HEK293 (cell line): ENCODE data around the gene TMPRSS7.

Experiments
- CTCF ChIA-PET: fragments of 350-600 bp; formaldehyde crosslinking; extraction: SDS; loops from one replicate; lab custom pipeline; 2021; ENCODE audit warnings: antibody characterized with exemption; lab: Yijun Ruan, JAX
- POLR2A ChIA-PET: fragments of 300-600 bp; formaldehyde crosslinking; extraction: SDS; loops from one replicate; lab custom pipeline; 2020; ENCODE audit warnings: antibody characterized with exemption, inconsistent platforms; lab: Yijun Ruan, JAX
- H3K27ac ChIP-seq: fragments of 200-500 bp; sonication (Bioruptor generic); 2 replicates; pipeline ENCODE4 v1.5.1; 2014; ENCODE audit warnings: low read depth, low read length, control low read depth, inconsistent platforms; ENCODE audit errors: extremely low read depth
- H3K36me3 ChIP-seq, 2 experiments: fragments of 200-500 bp in 1 of 2; sonication (Bioruptor generic) in 1 of 2; 1 replicate in 1 of 2; 2 replicates in 1 of 2; pipeline ENCODE4 v1.5.1; 2014 to 2017; ENCODE audit warnings: inconsistent platforms in 2 of 2, low read length in 2 of 2; ENCODE audit not compliant: control insufficient read depth in 2 of 2, insufficient read depth in 1 of 2
- H3K4me1 ChIP-seq: fragments of 200-500 bp; sonication (Bioruptor generic); 2 replicates; pipeline ENCODE4 v1.5.1; 2014; ENCODE audit warnings: mild to moderate bottlenecking, low read length, inconsistent platforms; ENCODE audit not compliant: control insufficient read depth, insufficient read depth
- H3K4me3 ChIP-seq: 2 replicates; pipeline ENCODE4 v1.5.1; 2011; ENCODE audit warnings: low read depth, mild to moderate bottlenecking, control low read depth, low read length, moderate library complexity
- H3K9me3 ChIP-seq: fragments of 200-500 bp; sonication (Bioruptor generic); 2 replicates; pipeline ENCODE4 v1.5.1; 2014; ENCODE audit warnings: low read depth, low read length, inconsistent platforms; ENCODE audit not compliant: control insufficient read depth, insufficient read depth
- TCF7L2 ChIP-seq: IDR thresholded peaks from 2 replicates; pipeline ENCODE4 v1.6.1; 2011; ENCODE audit warnings: low read depth, mild to moderate bottlenecking, inconsistent platforms, low read length, moderate library complexity, borderline replicate concordance
- TSHZ1 ChIP-seq: fragments of 450-650 bp; formaldehyde crosslinking; IDR thresholded peaks from 2 replicates; pipeline ENCODE4 v1.5.1; 2016; ENCODE audit warnings: missing biosample characterization, missing genetic modification characterization, borderline replicate concordance
- ZBTB20 ChIP-seq: fragments of 450-650 bp; formaldehyde crosslinking; IDR thresholded peaks from 2 replicates; pipeline ENCODE4 v1.5.1; 2016; ENCODE audit warnings: missing biosample characterization, missing genetic modification characterization
- ZNF23 ChIP-seq: fragments of 450-650 bp; formaldehyde crosslinking; IDR thresholded peaks from 2 replicates; pipeline ENCODE4 v1.5.1; 2016; ENCODE audit warnings: missing biosample characterization, missing genetic modification characterization, borderline replicate concordance
- ZNF501 ChIP-seq: fragments of 450-650 bp; formaldehyde crosslinking; IDR thresholded peaks from 2 replicates; pipeline ENCODE4 v1.5.1; 2016; ENCODE audit warnings: missing biosample characterization, missing genetic modification characterization
- ZNF513 ChIP-seq: fragments of 450-650 bp; IDR thresholded peaks from 2 replicates; pipeline ENCODE4 v1.5.1; 2018; ENCODE audit warnings: missing biosample characterization, missing genetic modification characterization
- ZNF544 ChIP-seq: fragments of 450-650 bp; formaldehyde crosslinking; IDR thresholded peaks from 2 replicates; pipeline ENCODE4 v1.5.0; 2017; ENCODE audit warnings: missing biosample characterization, missing genetic modification characterization
- ZNF558 ChIP-seq: fragments of 450-650 bp; formaldehyde crosslinking; IDR thresholded peaks from 2 replicates; pipeline ENCODE4 v1.5.1; 2016; ENCODE audit warnings: missing biosample characterization, missing genetic modification characterization
- ZNF626 ChIP-seq: fragments of 450-650 bp; sonication (Bioruptor Pico); formaldehyde crosslinking; IDR thresholded peaks from 2 replicates; pipeline ENCODE4 v1.5.1; 2018; ENCODE audit warnings: missing biosample characterization, missing genetic modification characterization, inconsistent platforms
- ZNF707 ChIP-seq: fragments of 450-650 bp; formaldehyde crosslinking; IDR thresholded peaks from 2 replicates; pipeline ENCODE4 v1.5.1; 2016; ENCODE audit warnings: missing biosample characterization, missing genetic modification characterization
- ZNF76 ChIP-seq: fragments of 450-650 bp; formaldehyde crosslinking; IDR thresholded peaks from 2 replicates; pipeline ENCODE4; 2016; ENCODE audit warnings: low read depth, missing biosample characterization, missing genetic modification characterization, borderline replicate concordance
- ZNF785 ChIP-seq: fragments of 450-650 bp; formaldehyde crosslinking; IDR thresholded peaks from 2 replicates; pipeline ENCODE4 v1.5.1; 2016; ENCODE audit warnings: missing biosample characterization, missing genetic modification characterization
- ZSCAN23 ChIP-seq: fragments of 450-650 bp; formaldehyde crosslinking; IDR thresholded peaks from 2 replicates; pipeline ENCODE4 v1.5.1; 2016; ENCODE audit warnings: missing biosample characterization, missing genetic modification characterization
- TF ChIP-seq, protein P1 (sequence below): fragments of 450-650 bp; formaldehyde crosslinking; IDR thresholded peaks from 2 replicates; pipeline ENCODE4 v1.5.1; 2016; ENCODE audit warnings: missing biosample characterization, missing genetic modification characterization
- TF ChIP-seq, protein P2 (sequence below): fragments of 450-650 bp; formaldehyde crosslinking; IDR thresholded peaks from 2 replicates; pipeline ENCODE4 v1.5.1; 2016; ENCODE audit warnings: missing biosample characterization, missing genetic modification characterization
- TF ChIP-seq, protein P3 (sequence below): fragments of 450-650 bp; formaldehyde crosslinking; IDR thresholded peaks from 2 replicates; pipeline ENCODE4 v1.5.1; 2016; ENCODE audit warnings: missing biosample characterization, missing genetic modification characterization
- TF ChIP-seq, protein P4 (sequence below): fragments of 450-650 bp; formaldehyde crosslinking; IDR thresholded peaks from 2 replicates; pipeline ENCODE4 v1.5.1; 2016; ENCODE audit warnings: missing biosample characterization, missing genetic modification characterization
- TF ChIP-seq, protein P5 (sequence below): fragments of 450-650 bp; formaldehyde crosslinking; IDR thresholded peaks from 2 replicates; pipeline ENCODE4 v1.5.1; 2016; ENCODE audit warnings: missing biosample characterization, missing genetic modification characterization

Gene TMPRSS7

GRCh38 chr3:112043621-112044201 is 9.2 kb downstream of the TMPRSS7 start (continued):
- TF ChIP-seq, protein P1, sequence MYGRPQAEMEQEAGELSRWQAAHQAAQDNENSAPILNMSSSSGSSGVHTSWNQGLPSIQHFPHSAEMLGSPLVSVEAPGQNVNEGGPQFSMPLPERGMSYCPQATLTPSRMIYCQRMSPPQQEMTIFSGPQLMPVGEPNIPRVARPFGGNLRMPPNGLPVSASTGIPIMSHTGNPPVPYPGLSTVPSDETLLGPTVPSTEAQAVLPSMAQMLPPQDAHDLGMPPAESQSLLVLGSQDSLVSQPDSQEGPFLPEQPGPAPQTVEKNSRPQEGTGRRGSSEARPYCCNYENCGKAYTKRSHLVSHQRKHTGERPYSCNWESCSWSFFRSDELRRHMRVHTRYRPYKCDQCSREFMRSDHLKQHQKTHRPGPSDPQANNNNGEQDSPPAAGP (tag by site-specific recombination), result no peak
- no peak for TF ChIP-seq ZNF707
- no peak for TF ChIP-seq ZNF785 (tag by site-specific recombination)
- TF ChIP-seq, protein P2, sequence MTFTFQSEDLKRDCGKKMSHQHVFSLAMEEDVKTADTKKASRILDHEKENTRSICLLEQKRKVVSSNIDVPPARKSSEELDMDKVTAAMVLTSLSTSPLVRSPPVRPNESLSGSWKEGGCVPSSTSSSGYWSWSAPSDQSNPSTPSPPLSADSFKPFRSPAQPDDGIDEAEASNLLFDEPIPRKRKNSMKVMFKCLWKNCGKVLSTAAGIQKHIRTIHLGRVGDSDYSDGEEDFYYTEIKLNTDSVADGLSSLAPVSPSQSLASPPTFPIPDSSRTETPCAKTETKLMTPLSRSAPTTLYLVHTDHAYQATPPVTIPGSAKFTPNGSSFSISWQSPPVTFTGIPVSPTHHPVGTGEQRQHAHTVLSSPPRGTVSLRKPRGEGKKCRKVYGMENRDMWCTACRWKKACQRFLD (tag by site-specific recombination), result no peak
- TF ChIP-seq, all 188 proteins: peak for 11

DNA sequence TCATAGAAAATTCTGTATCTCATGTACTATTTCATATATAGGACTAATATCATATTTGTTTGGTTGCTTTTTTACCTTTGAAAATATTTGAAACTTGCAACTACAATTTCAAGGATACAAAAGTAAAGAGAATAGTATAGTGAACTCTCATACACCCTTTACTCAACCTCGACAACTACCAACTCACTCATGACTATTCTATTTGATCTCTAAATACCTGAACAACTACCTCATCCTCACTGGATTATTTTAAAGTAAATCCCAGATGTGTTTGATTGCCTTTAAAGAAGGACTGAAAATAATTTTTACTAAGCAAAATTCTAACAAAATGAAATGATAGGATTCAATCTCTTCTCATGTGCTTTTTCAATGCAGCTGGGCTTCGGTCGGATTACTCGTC is 12.1 kb downstream of the TMPRSS7 start:
- TF ChIP-seq ZNF23 (tag by site-specific recombination) (no peak), ZNF558 (tag by site-specific recombination) (no peak), TCF7L2 (no peak), ZBTB20 (tag by site-specific recombination) (no peak), ZNF513 (tag by site-specific recombination) (no peak), ZNF544 (no peak), ZNF626 (tag by site-specific recombination) (no peak), ZSCAN23 (tag by site-specific recombination) (no peak), TSHZ1 (no peak), ZNF501 (tag by site-specific recombination) (no peak), ZNF76 (no peak)
- TF ChIP-seq, protein P3, sequence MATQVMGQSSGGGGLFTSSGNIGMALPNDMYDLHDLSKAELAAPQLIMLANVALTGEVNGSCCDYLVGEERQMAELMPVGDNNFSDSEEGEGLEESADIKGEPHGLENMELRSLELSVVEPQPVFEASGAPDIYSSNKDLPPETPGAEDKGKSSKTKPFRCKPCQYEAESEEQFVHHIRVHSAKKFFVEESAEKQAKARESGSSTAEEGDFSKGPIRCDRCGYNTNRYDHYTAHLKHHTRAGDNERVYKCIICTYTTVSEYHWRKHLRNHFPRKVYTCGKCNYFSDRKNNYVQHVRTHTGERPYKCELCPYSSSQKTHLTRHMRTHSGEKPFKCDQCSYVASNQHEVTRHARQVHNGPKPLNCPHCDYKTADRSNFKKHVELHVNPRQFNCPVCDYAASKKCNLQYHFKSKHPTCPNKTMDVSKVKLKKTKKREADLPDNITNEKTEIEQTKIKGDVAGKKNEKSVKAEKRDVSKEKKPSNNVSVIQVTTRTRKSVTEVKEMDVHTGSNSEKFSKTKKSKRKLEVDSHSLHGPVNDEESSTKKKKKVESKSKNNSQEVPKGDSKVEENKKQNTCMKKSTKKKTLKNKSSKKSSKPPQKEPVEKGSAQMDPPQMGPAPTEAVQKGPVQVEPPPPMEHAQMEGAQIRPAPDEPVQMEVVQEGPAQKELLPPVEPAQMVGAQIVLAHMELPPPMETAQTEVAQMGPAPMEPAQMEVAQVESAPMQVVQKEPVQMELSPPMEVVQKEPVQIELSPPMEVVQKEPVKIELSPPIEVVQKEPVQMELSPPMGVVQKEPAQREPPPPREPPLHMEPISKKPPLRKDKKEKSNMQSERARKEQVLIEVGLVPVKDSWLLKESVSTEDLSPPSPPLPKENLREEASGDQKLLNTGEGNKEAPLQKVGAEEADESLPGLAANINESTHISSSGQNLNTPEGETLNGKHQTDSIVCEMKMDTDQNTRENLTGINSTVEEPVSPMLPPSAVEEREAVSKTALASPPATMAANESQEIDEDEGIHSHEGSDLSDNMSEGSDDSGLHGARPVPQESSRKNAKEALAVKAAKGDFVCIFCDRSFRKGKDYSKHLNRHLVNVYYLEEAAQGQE, result no peak
- TF ChIP-seq, protein P4, sequence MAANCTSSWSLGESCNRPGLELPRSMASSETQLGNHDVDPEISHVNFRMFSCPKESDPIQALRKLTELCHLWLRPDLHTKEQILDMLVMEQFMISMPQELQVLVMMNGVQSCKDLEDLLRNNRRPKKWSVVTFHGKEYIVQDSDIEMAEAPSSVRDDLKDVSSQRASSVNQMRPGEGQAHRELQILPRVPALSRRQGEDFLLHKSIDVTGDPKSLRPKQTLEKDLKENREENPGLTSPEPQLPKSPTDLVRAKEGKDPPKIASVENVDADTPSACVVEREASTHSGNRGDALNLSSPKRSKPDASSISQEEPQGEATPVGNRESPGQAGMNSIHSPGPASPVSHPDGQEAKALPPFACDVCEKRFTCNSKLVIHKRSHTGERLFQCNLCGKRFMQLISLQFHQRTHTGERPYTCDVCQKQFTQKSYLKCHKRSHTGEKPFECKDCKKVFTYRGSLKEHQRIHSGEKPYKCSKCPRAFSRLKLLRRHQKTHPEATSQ (tag by site-specific recombination), result no peak
- TF ChIP-seq, protein P5, sequence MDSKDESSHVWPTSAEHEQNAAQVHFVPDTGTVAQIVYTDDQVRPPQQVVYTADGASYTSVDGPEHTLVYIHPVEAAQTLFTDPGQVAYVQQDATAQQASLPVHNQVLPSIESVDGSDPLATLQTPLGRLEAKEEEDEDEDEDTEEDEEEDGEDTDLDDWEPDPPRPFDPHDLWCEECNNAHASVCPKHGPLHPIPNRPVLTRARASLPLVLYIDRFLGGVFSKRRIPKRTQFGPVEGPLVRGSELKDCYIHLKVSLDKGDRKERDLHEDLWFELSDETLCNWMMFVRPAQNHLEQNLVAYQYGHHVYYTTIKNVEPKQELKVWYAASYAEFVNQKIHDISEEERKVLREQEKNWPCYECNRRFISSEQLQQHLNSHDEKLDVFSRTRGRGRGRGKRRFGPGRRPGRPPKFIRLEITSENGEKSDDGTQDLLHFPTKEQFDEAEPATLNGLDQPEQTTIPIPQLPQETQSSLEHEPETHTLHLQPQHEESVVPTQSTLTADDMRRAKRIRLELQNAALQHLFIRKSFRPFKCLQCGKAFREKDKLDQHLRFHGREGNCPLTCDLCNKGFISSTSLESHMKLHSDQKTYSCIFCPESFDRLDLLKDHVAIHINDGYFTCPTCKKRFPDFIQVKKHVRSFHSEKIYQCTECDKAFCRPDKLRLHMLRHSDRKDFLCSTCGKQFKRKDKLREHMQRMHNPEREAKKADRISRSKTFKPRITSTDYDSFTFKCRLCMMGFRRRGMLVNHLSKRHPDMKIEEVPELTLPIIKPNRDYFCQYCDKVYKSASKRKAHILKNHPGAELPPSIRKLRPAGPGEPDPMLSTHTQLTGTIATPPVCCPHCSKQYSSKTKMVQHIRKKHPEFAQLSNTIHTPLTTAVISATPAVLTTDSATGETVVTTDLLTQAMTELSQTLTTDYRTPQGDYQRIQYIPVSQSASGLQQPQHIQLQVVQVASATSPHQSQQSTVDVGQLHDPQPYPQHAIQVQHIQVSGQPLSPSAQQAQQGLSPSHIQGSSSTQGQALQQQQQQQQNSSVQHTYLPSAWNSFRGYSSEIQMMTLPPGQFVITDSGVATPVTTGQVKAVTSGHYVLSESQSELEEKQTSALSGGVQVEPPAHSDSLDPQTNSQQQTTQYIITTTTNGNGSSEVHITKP, result no peak
- no peaks in the 10 kb centered on the region for H3K9me3 ChIP-seq
- CTCF ChIA-PET, result interaction anchor here (0.6 to 1.6 kb wide), 2 partner anchors 152 to 234 kb away, joined by 4 to 5 read pairs; no protein-coding TSS in a partner anchor
- POLR2A ChIA-PET, result no interaction called here
- no peaks in the 10 kb centered on the region for H3K36me3 ChIP-seq
- no peak overlapping the region for H3K4me3 ChIP-seq
- no peak overlapping the region for H3K27ac ChIP-seq
- H3K4me1 ChIP-seq, result no peaks in the 10 kb centered on the region
